AG04449 (cell line): ENCODE data around the gene HAUS3.
A peak's percentile ranks its signal among the peaks of the same experiment; 100 is the strongest.

ENCODE experiments used
- CTCF ChIA-PET: fragments of 350-600 bp; formaldehyde crosslinking; extraction: SDS; loops from one replicate; lab custom pipeline; 2021; ENCODE audit warnings: antibody characterized with exemption; lab: Yijun Ruan, JAX
- POLR2A ChIA-PET: fragments of 400-600, 350-600 bp; formaldehyde crosslinking; extraction: SDS; loops from one replicate; lab custom pipeline; 2020; ENCODE audit warnings: antibody characterized with exemption, inconsistent platforms; lab: Yijun Ruan, JAX
- DNase-seq: peaks from one replicate; pipeline ENCODE4 v3.0.0-alpha.2; 2010; ENCODE audit warnings: low read depth, low spot score
- H3K4me3 ChIP-seq: 2 replicates; pipeline ENCODE4 v1.5.1; 2011; ENCODE audit warnings: low read depth, mild to moderate bottlenecking, control low read depth, low read length
- CTCF ChIP-seq: IDR thresholded peaks from one replicate; pipeline ENCODE4 v1.5.1; 2011; ENCODE audit warnings: mild to moderate bottlenecking, moderate library complexity, low read length, control low read depth, inconsistent platforms; ENCODE audit not compliant: insufficient read depth; ENCODE audit errors: missing control alignments

HAUS3 gene

GRCh38 chr4:2265113-2266110 lies 23.5 kb upstream of the HAUS3 start:
- no peak overlapping the region for H3K4me3 ChIP-seq
- TF ChIP-seq CTCF = no peak
- CTCF ChIA-PET = interaction anchor here (2.1 kb wide), 1 partner anchor 148 kb away, joined by 8 read pairs; no protein-coding TSS in a partner anchor
- DNase-seq = no peak
- POLR2A ChIA-PET = no interaction called here

GRCh38 chr4:2264481-2265041 lies 22.6 kb upstream of the HAUS3 start:
- ChIA-PET POLR2A (no interaction called here), CTCF (interaction anchor here (2.1 kb wide), 1 partner anchor 149 kb away, joined by 8 read pairs; no protein-coding TSS in a partner anchor)
- H3K4me3 ChIP-seq = no peak overlapping the region
- TF ChIP-seq CTCF = no peak
- DNase-seq = no peak

GRCh38 chr4:2263926-2264321 lies 22.0 kb upstream of the HAUS3 start:
- no peak for TF ChIP-seq CTCF
- POLR2A ChIA-PET = no interaction called here
- no peak for DNase-seq
- no peak overlapping the region for H3K4me3 ChIP-seq
- CTCF ChIA-PET = interaction anchor here (2.1 kb wide), 1 partner anchor 149 kb away, joined by 8 read pairs; no protein-coding TSS in a partner anchor

DNA sequence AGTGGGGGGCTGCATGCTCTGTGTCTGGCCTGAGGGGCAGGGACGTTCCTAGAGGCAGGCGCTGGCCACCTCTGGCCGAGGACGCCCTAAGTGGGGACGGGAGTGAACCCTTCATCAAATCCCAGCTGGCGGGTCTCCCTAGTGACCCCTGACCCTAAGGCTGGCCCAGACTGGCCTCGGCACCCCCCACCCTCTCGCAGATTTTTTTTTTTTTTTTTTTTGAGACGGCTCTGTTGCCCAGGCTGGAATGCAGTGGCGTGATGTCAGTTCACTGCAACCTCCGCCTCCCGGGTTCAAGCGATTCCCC lies 21.0 kb upstream of the HAUS3 start:
- DNase-seq = no peak
- H3K4me3 ChIP-seq = peak overlapping the region; percentile 64
- CTCF ChIA-PET = interaction anchor here (1.5 kb wide), 1 partner anchor 150 kb away, joined by 9 read pairs; no protein-coding TSS in a partner anchor
- TF ChIP-seq CTCF = no peak
- POLR2A ChIA-PET = interaction anchor here (0.7 to 0.8 kb wide), 2 partner anchors 174 to 206 kb away, joined by 3 to 4 read pairs; partner anchors contain the start of gene RNF4

DNA sequence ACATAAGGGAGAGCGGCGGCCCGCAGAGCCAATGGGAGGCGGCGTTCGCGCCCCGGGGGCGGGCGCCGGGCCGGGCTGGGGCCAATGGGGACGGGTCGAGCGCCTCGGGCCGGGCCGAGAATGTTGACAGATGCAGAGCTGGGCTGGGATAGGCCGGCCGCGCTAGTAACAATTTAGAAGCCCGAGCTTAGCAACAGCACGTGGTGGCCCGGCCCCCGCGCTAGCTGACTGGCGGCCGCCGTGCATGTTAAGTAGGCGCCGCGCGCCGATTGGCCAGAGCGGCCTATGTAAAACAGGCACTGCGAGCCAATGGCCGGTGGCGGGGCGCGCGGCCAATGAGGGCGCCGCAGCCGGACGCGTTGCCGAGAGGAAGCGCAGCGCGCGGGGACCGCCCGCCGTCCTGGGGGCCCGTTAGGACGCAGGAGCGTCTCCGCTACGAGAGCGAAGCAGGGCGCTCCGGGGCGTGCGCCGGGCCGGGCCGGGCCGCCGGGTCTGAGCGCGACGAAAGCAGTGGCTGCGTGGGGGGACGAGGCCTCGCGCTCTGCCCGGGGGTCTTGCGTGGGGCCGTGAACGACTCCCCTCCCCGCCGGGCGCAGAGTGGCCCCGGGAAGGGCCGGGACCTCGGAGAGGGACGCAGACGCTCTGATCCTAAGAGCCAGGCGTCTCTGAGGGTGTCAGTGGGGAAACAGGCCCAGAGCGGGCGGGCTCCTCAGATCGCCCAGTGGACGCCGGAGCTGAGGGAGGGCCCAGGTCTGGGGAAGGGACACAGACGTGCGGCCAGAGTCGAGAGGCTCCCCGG lies 20.4 kb upstream of the HAUS3 start:
- peak; percentile 96 for DNase-seq
- peak overlapping the region; percentile 64 for H3K4me3 ChIP-seq
- ChIA-PET CTCF (interaction anchor here (0.9 to 1.5 kb wide), 2 partner anchors 151 to 178 kb away, joined by 3 to 9 read pairs; no protein-coding TSS in a partner anchor), POLR2A (interaction anchor here (0.7 to 1.3 kb wide), 12 partner anchors 9 to 207 kb away, joined by 3 to 12 read pairs (median 4); partner anchors contain the start of genes HAUS3, POLN and RNF4)
- TF ChIP-seq CTCF = no peak
